Fibroblast of the aortic adventitia (primary cell): ENCODE measurements around the gene RXFP2. TPM values are rescaled to one million over a fixed set of nuclear protein-coding genes. Genes with fewer than 3 reads are reported as not detected.

Source experiments
- DNase-seq: peaks from one replicate; pipeline ENCODE4 v3.0.0-alpha.2; 2010; ENCODE audit warnings: low read depth
- H3K4me3 ChIP-seq: 2 replicates; pipeline ENCODE4 v1.5.1; 2011; ENCODE audit warnings: low read depth, mild to moderate bottlenecking, control low read depth, low read length, moderate library complexity
- total RNA-seq: library from RNA; depleted of rRNA; stranded (reverse); fragments of >200 nt; gene quantifications from 2 replicates; pipeline ENCODE4 v1.2.3, GENCODE V29; 2012; ENCODE audit warnings: low replicate concordance
- TF ChIP-seq, protein P1 (sequence below): IDR thresholded peaks from 2 replicates; pipeline ENCODE4 v1.5.1; 2011; ENCODE audit warnings: mild to moderate bottlenecking, low read length, control low read depth, inconsistent platforms; ENCODE audit not compliant: insufficient read depth

The RXFP2 gene
- total RNA-seq, 1 donor: not detected

DNA sequence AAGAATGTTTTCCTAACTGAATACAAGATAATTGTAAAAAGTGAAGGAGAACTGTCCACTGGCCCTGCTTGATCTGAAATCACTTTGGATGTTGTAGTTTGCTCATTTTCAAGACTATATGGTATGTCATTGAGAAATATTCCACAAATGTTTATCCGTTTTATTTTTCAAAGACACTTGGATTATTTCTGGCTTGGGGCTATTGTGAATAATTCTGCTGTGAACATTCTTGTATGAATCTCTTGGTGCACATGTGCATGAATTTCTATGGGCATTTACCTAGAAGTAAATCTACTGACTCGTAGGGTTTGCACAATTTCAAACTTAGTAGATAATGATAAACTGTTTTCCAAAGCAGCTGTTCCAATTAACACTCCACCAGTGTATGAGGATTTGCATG is 8.6 kb downstream of the RXFP2 start:
- no peak overlapping the region for H3K4me3 ChIP-seq
- TF ChIP-seq, protein P1, sequence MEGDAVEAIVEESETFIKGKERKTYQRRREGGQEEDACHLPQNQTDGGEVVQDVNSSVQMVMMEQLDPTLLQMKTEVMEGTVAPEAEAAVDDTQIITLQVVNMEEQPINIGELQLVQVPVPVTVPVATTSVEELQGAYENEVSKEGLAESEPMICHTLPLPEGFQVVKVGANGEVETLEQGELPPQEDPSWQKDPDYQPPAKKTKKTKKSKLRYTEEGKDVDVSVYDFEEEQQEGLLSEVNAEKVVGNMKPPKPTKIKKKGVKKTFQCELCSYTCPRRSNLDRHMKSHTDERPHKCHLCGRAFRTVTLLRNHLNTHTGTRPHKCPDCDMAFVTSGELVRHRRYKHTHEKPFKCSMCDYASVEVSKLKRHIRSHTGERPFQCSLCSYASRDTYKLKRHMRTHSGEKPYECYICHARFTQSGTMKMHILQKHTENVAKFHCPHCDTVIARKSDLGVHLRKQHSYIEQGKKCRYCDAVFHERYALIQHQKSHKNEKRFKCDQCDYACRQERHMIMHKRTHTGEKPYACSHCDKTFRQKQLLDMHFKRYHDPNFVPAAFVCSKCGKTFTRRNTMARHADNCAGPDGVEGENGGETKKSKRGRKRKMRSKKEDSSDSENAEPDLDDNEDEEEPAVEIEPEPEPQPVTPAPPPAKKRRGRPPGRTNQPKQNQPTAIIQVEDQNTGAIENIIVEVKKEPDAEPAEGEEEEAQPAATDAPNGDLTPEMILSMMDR: no peak
- no peak for DNase-seq

DNA sequence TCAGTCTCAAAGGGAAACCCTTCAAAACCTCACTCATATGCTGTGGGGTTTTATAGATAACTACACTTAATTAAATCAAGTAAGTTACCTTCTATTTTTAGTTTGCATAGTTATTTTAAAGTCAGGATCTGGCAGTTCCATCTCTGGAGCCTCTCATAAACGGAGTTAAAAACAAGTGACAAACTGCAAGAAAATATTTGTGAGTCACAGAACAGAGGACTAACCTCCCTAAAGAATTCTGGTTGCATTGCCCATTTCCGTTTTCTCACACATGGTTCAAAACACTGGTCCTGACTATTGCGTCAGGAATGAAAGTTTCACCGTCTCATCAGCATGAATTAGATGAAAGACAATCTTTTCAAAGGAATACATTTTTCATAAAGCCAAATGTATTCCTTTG is 10.6 kb downstream of the RXFP2 start:
- TF ChIP-seq, protein P1: no peak
- DNase-seq: peak; percentile 94
- H3K4me3 ChIP-seq: no peak overlapping the region

DNA sequence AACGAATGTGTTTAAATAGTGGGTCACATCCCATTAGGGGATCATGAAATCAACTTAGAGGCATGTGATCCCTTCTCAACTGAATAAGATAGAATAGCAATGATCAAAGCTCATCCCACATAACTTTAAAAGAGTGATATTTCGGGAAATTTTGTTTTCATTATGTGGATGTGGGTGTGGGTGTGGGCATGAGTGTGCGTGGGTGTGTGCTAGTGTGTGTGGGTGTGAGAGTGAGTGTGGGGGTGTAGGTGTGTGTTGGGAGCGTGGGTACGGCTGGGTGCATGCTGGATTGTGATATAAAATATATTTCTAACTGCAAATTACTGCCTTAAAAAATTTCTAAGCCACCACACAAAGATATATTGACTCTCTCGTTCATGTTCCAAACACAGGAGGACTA is 15.9 kb downstream of the RXFP2 start:
- TF ChIP-seq, protein P1: no peak
- DNase-seq: no peak
- H3K4me3 ChIP-seq: no peak overlapping the region

GRCh38 chr13:31755803-31756212 is 16.5 kb downstream of the RXFP2 start:
- H3K4me3 ChIP-seq: no peak overlapping the region
- TF ChIP-seq, protein P1: no peak
- peak; percentile 35 for DNase-seq

GRCh38 chr13:31756346-31756745 is 17.0 kb downstream of the RXFP2 start:
- DNase-seq: peak; percentile 90
- no peak overlapping the region for H3K4me3 ChIP-seq
- TF ChIP-seq, protein P1: no peak

DNA sequence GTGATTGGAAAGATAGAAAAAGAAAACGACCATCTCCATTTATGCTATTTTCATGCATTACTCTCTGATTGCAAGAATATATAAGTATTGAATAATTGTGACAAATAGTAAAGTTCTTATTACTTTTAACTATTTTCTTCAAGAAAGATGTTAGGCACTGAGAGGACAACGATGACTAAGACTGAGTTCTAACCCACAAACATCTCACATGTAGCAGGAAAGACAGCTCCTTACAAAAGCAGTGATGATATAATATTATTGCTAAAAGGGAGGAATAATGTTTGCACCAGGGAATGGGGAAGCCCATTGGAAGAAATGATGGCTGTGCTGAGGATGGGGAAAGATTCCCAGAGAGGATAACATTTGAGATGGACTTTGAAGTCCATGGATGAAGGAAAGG is 22.6 kb downstream of the RXFP2 start:
- TF ChIP-seq, protein P1: no peak
- DNase-seq: no peak

DNA sequence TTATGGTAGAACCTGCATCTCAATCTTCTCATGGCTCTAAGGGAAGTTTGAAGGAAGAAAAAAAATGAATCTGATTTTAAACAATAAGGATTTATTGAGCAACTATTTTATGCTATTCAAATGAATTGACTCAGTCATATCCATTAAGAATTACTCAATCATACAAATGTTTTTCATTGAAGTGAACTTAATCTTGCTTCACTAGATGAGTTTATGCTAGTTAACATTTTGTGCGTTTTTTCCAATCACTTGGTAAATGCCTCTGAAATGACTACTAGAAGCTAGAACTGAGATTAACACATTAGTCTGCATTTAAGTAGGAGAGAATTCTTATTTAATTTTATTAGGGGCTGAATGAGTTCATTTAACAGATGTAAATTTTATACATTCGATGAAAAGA is 25.2 kb downstream of the RXFP2 start:
- H3K4me3 ChIP-seq: no peak overlapping the region
- TF ChIP-seq, protein P1: no peak
- peak; percentile 20 for DNase-seq

More for the DNA sequence above, 22.6 kb downstream of the RXFP2 start:
- no peak overlapping the region for H3K4me3 ChIP-seq
